Neuronal stem cell (in vitro differentiated cells): Measurements from ENCODE around the gene CTCF.

Experiments used
- DNase-seq: peaks from one replicate; pipeline ENCODE4 v3.0.0-alpha.2; 2013; ENCODE audit warnings: low spot score
- H2AFZ ChIP-seq: one replicate; pipeline ENCODE4 v1.6.1; 2013; ENCODE audit warnings: mild to moderate bottlenecking, low read length, inconsistent platforms
- H2AK5ac ChIP-seq: 2 replicates; pipeline ENCODE4 v1.6.1; 2013; ENCODE audit warnings: low read depth, mild to moderate bottlenecking, inconsistent platforms, low read length, moderate library complexity, mixed read lengths
- H2BK120ac ChIP-seq: 2 replicates; pipeline ENCODE4 v1.6.1; 2013; ENCODE audit warnings: low read depth, mild to moderate bottlenecking, inconsistent platforms, low read length, moderate library complexity, mixed read lengths
- H2BK12ac ChIP-seq: one replicate; pipeline ENCODE4 v1.6.1; 2013; ENCODE audit warnings: low read length, inconsistent platforms
- H2BK15ac ChIP-seq: 2 replicates; pipeline ENCODE4 v1.6.1; 2013; ENCODE audit warnings: mild to moderate bottlenecking, low read length, inconsistent platforms, mixed read lengths
- H2BK5ac ChIP-seq: one replicate; pipeline ENCODE4 v1.6.1; 2013; ENCODE audit warnings: inconsistent platforms, mild to moderate bottlenecking, low read length, moderate library complexity
- H3K14ac ChIP-seq: one replicate; pipeline ENCODE4 v1.6.1; 2013; ENCODE audit warnings: low read length, inconsistent platforms
- H3K18ac ChIP-seq: 2 replicates; pipeline ENCODE4 v1.6.1; 2013; ENCODE audit warnings: low read length, inconsistent platforms
- H3K23ac ChIP-seq: 2 replicates; pipeline ENCODE4 v1.6.1; 2013; ENCODE audit warnings: low read depth, mild to moderate bottlenecking, mixed read lengths, low read length, inconsistent platforms; ENCODE audit not compliant: poor library complexity
- H3K27ac ChIP-seq: replicated peaks from 3 replicates; pipeline ENCODE4 v1.5.1; 2013; ENCODE audit warnings: low read length, inconsistent platforms
- H3K27me3 ChIP-seq, 3 experiments: 2 replicates each; pipeline ENCODE4 v1.6.1; 2013; ENCODE audit warnings: low read length in 3 of 3, mild to moderate bottlenecking in 2 of 3, inconsistent platforms in 1 of 3, low read depth in 1 of 3, mixed read lengths in 1 of 3, moderate library complexity in 1 of 3; ENCODE audit not compliant: control insufficient read depth in 3 of 3, insufficient read depth in 3 of 3
- H3K36me3 ChIP-seq, 2 donors: replicated peaks in 1 of 2; 2 replicates each; pipeline ENCODE4 v1.6.1; 2013; ENCODE audit warnings: low read length in 2 of 2; ENCODE audit not compliant: control insufficient read depth in 2 of 2, insufficient read depth in 2 of 2
- H3K4ac ChIP-seq: 2 replicates; pipeline ENCODE4 v1.6.1; 2013; ENCODE audit warnings: inconsistent platforms, mild to moderate bottlenecking, low read length, moderate library complexity
- H3K4me1 ChIP-seq, 2 donors: 1 replicate in 1 of 2; 2 replicates in 1 of 2; pipeline ENCODE4 v1.6.1; 2013; ENCODE audit warnings: low read length in 2 of 2, low read depth in 1 of 2; ENCODE audit not compliant: control insufficient read depth in 2 of 2, insufficient read depth in 1 of 2
- H3K4me2 ChIP-seq: one replicate; pipeline ENCODE4 v1.6.1; 2013; ENCODE audit warnings: mild to moderate bottlenecking, low read length, inconsistent platforms; ENCODE audit not compliant: insufficient read depth, poor library complexity, severe bottlenecking
- H3K4me3 ChIP-seq, 2 donors: 2 replicates each; pipeline ENCODE4 v1.5.1; 2013; ENCODE audit warnings: low read length in 2 of 2, mild to moderate bottlenecking in 2 of 2, inconsistent platforms in 1 of 2, moderate library complexity in 1 of 2
- H3K79me1 ChIP-seq: one replicate; pipeline ENCODE4 v1.6.1; 2013; ENCODE audit warnings: low read depth, mild to moderate bottlenecking, inconsistent platforms, low read length, moderate library complexity
- H3K9ac ChIP-seq: one replicate; pipeline ENCODE4 v1.6.1; 2013; ENCODE audit warnings: mild to moderate bottlenecking, low read depth, low read length, inconsistent platforms; ENCODE audit not compliant: poor library complexity
- H3K9me3 ChIP-seq, 2 donors: replicated peaks in 1 of 2; 2 replicates each; pipeline versions ENCODE3 to v1.6.1; 2013; ENCODE audit warnings: low read length in 2 of 2, mild to moderate bottlenecking in 2 of 2, inconsistent platforms in 1 of 2, low read depth in 1 of 2, mixed read lengths in 1 of 2, moderate library complexity in 1 of 2; ENCODE audit not compliant: control insufficient read depth in 2 of 2, insufficient read depth in 1 of 2
- H4K8ac ChIP-seq: one replicate; pipeline ENCODE4 v1.6.1; 2013; ENCODE audit warnings: low read depth, mild to moderate bottlenecking, inconsistent platforms, low read length, moderate library complexity
- H4K91ac ChIP-seq: one replicate; pipeline ENCODE4 v1.6.1; 2013; ENCODE audit warnings: low read length, low read depth, mild to moderate bottlenecking, inconsistent platforms; ENCODE audit not compliant: poor library complexity
- whole genome bisulfite sequencing, 2 donors: extraction: QIAGEN DNeasy Blood & Tissue Kit; methylation state at CpG; one replicate each; pipeline ENCODE4 v1.1.7; 2013; ENCODE audit warnings: missing lambda C conversion rate in 2 of 2, mixed read lengths in 1 of 2; ENCODE audit not compliant: insufficient read length in 2 of 2, insufficient replicate concordance in 1 of 2; ENCODE audit errors: extremely low coverage in 2 of 2; 5-methylcytosine and 5-hydroxymethylcytosine counted together

Gene CTCF

DNA sequence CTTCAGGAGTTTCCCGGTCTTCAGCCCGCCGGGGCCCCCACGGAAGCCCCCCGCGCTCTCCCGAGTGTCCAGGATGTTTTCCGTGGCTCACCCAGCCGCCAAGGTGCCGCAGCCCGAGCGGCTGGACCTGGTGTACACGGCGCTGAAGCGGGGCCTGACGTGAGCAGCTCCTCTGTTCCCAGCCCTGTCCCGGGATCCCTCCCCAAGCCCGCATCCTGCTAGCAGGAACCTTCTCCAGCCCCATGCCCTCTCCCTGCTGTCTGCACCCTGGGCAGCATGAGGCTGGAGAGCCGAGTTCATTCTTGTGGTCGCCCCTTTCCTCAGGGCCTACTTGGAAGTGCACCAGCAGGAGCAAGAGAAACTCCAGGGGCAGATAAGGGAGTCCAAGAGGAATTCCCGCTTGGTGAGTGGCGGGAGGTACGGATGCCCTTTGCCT, 23.6 kb upstream of the CTCF start:
- Histone ChIP-seq H3K36me3 (peaks cover 33 to 52% of the 10 kb centered on the region in 2 donors), H3K79me1 (peaks cover 3% of the 10 kb centered on the region), H3K18ac (peak overlapping the region; percentile 85), H3K23ac (peak overlapping the region; percentile 29), H2AK5ac (no peak overlapping the region), H3K4ac (no peak overlapping the region), H2BK5ac (no peak overlapping the region), H3K4me3 (peak overlapping the region; percentile 48 to 56), H2BK120ac (no peak overlapping the region), H3K27ac (no peak overlapping the region), H3K14ac (no peak overlapping the region), H3K9ac (peak overlapping the region; percentile 91), H4K91ac (no peak overlapping the region), H2BK15ac (no peak overlapping the region), H2BK12ac (no peak overlapping the region), H3K4me2 (peak overlapping the region; percentile 97), H3K4me1 (peaks cover 8 to 13% of the 10 kb centered on the region in 2 donors), H2AFZ (no peak overlapping the region), H4K8ac (no peak overlapping the region), H3K9me3 (peaks cover 0 to 3% of the 10 kb centered on the region in 2 donors), H3K27me3 (peaks cover 0 to 54% (median 7%) of the 10 kb centered on the region in 3 experiments)
- WGBS, 2 donors: no CpG with 5 or more reads among the region's 23 CpGs
- DNase-seq: no peak

- Histone ChIP-seq H4K91ac (no peak overlapping the region), H3K4me2 (no peak overlapping the region), H2BK120ac (no peak overlapping the region), H3K9ac (no peak overlapping the region), H3K23ac (no peak overlapping the region), H3K4ac (no peak overlapping the region), H2AFZ (no peak overlapping the region), H2BK15ac (no peak overlapping the region), H4K8ac (no peak overlapping the region), H3K9me3 (peaks cover 0 to 3% of the 10 kb centered on the region in 2 donors), H3K79me1 (peaks cover 3% of the 10 kb centered on the region), H3K14ac (no peak overlapping the region), H3K27me3 (peaks cover 0 to 53% (median 7%) of the 10 kb centered on the region in 3 experiments), H3K4me3 (no peak overlapping the region), H3K18ac (no peak overlapping the region), H3K36me3 (peaks cover 34 to 58% of the 10 kb centered on the region in 2 donors), H2BK5ac (peak overlapping the region; percentile 32), H3K4me1 (peaks cover 8 to 13% of the 10 kb centered on the region in 2 donors), H3K27ac (no peak overlapping the region), H2BK12ac (no peak overlapping the region), H2AK5ac (no peak overlapping the region)
- no peak for DNase-seq
- no CpG with 5 or more reads among the region's 4 CpGs for WGBS, 2 donors
Observed at GRCh38 chr16:67539271-67539670, 23.1 kb upstream of the CTCF start.

- H4K91ac ChIP-seq: no peak overlapping the region
- no peak overlapping the region for H3K4me3 ChIP-seq
- no peak overlapping the region for H2BK120ac ChIP-seq
- H3K14ac ChIP-seq: no peak overlapping the region
- H3K4me2 ChIP-seq: no peak overlapping the region
- no peak overlapping the region for H3K18ac ChIP-seq
- WGBS, 2 donors: no CpG with 5 or more reads among the region's 27 CpGs
- H3K27ac ChIP-seq: no peak overlapping the region
- H3K9ac ChIP-seq: peak overlapping the region; percentile 60
- H3K36me3 ChIP-seq: peaks cover 40 to 65% of the 10 kb centered on the region in 2 donors
- H3K4ac ChIP-seq: no peak overlapping the region
- peak overlapping the region; percentile 65 for H4K8ac ChIP-seq
- peaks cover 3% of the 10 kb centered on the region for H3K79me1 ChIP-seq
- H3K4me1 ChIP-seq: peaks cover 8 to 13% of the 10 kb centered on the region in 2 donors
- peaks cover 0 to 50% (median 7%) of the 10 kb centered on the region in 3 experiments for H3K27me3 ChIP-seq
- H2BK5ac ChIP-seq: peak overlapping the region; percentile 32
- H3K23ac ChIP-seq: peak overlapping the region; percentile 48
- no peak overlapping the region for H2AFZ ChIP-seq
- H2AK5ac ChIP-seq: no peak overlapping the region
- no peak overlapping the region for H2BK15ac ChIP-seq
- H3K9me3 ChIP-seq: peaks cover 0 to 3% of the 10 kb centered on the region in 2 donors
- H2BK12ac ChIP-seq: no peak overlapping the region
- DNase-seq: no peak
Observed at GRCh38 chr16:67539691-67540635, 22.4 kb upstream of the CTCF start.

DNA sequence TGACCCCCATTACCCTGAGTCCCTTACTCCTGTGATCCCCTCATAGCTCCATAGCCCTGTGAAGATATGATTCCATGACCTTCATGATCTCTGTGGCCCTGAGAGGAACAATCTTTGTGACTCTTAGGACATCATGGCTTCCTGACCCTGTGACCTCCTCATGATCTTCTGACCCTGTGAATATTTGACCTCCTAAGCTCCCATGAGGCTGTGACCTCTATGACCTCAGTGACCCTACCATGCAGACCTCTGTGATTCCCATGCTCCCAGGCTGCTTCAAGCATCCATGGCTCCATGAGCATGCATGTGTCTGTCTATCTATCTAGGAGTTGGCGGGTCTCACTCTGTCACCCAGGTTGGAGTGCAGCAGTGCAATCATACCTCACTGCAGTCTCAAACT, 21.6 kb upstream of the CTCF start:
- H2BK120ac ChIP-seq: no peak overlapping the region
- H3K23ac ChIP-seq: no peak overlapping the region
- H3K36me3 ChIP-seq: peaks cover 47 to 73% of the 10 kb centered on the region in 2 donors
- no peak overlapping the region for H3K4me2 ChIP-seq
- no CpG with 5 or more reads among the region's 1 CpG for WGBS, 2 donors
- DNase-seq: no peak
- no peak overlapping the region for H3K4me3 ChIP-seq
- H2BK12ac ChIP-seq: no peak overlapping the region
- H2BK5ac ChIP-seq: no peak overlapping the region
- H3K27ac ChIP-seq: no peak overlapping the region
- peaks cover 8 to 13% of the 10 kb centered on the region in 2 donors for H3K4me1 ChIP-seq
- H2AFZ ChIP-seq: no peak overlapping the region
- H3K79me1 ChIP-seq: peaks cover 3% of the 10 kb centered on the region
- H3K9me3 ChIP-seq: peaks cover 0 to 3% of the 10 kb centered on the region in 2 donors
- no peak overlapping the region for H3K14ac ChIP-seq
- H3K18ac ChIP-seq: no peak overlapping the region
- H4K91ac ChIP-seq: no peak overlapping the region
- H4K8ac ChIP-seq: no peak overlapping the region
- H3K4ac ChIP-seq: no peak overlapping the region
- no peak overlapping the region for H2AK5ac ChIP-seq
- no peak overlapping the region for H3K9ac ChIP-seq
- peaks cover 0 to 42% (median 5%) of the 10 kb centered on the region in 3 experiments for H3K27me3 ChIP-seq
- no peak overlapping the region for H2BK15ac ChIP-seq
